ENCODE measurements around the gene TMEM254. TPM values are rescaled to one million over a fixed set of nuclear protein-coding genes. Genes with fewer than 3 reads are reported as not detected.

TMEM254 gene
- total and polyA plus RNA-seq, 2 of the 13 experiments (the other 11 are each of a cell fraction or from before 2014, with no cell fraction given) = 11.2 to 39.0 TPM

GRCh38 chr10:80122746-80123145, 44.3 kb downstream of the TMEM254 start:
- ChIA-PET CTCF (ENCODE audit: low intra/inter-chr PET ratio, low total read pairs) (no interaction called here), POLR2A (no interaction called here)
- Histone ChIP-seq H3K36me3 (replicated peaks in 1 of 2; ENCODE audit: control insufficient read depth in 1 of 2, insufficient read depth in 2 of 2, low read length in 2 of 2) (no peaks in the 10 kb centered on the region), H3K4me1 (ENCODE audit: insufficient read depth, low read length) (no peaks in the 10 kb centered on the region), H3K79me2 (ENCODE audit: insufficient read depth, low read length) (no peaks in the 10 kb centered on the region), H3K27me3 (ENCODE audit: control insufficient read depth in 1 of 2, insufficient read depth in 2 of 2, low read length in 2 of 2) (no peaks in the 10 kb centered on the region), H3K4me3 (replicated peaks in 1 of 3; ENCODE audit: insufficient read depth in 1 of 3, low read depth in 2 of 3, low read length in 3 of 3) (no peak overlapping the region), H3K9me3 (ENCODE audit: low read length) (no peaks in the 10 kb centered on the region), H3K4me2 (ENCODE audit: low read depth, low read length) (no peak overlapping the region), H3K9ac (ENCODE audit: insufficient read depth, low read depth, low read length) (no peak overlapping the region), H4K20me1 (ENCODE audit: insufficient read depth, low read length) (no peaks in the 10 kb centered on the region), H2AFZ (ENCODE audit: low read length) (no peak overlapping the region), H3K27ac (ENCODE audit: extremely low read length, insufficient read depth, low read length) (no peak overlapping the region)
- DNase-seq (ENCODE audit: low spot score) = no peak
- WGBS (ENCODE audit: low lambda C conversion rate) = 0% methylated on average over 2 of the region's 2 CpGs
- BruUV-seq (replicated peaks) = no TSS peak
- intact Hi-C loops (cut with micrococcal nuclease; ENCODE audit: unreplicated experiment) (no loop called here), in situ Hi-C loops (cut with HindIII; ENCODE audit: extremely low pct_ligation_motif_present, low pct_unique_long_range_greater_than_20kb) (no loop called here)
- no peak for ATAC-seq
- no peak for FAIRE-seq
- TF ChIP-seq ZNF878 (CRISPR knock-in tag; IDR thresholded peaks at IDR 0.05) = no peak
- no peak for TF ChIP-seq HDAC2 (CRISPR knock-in tag; IDR thresholded peaks at IDR 0.05)
- no peak for TF ChIP-seq FOXO1 (CRISPR knock-in tag; IDR thresholded peaks at IDR 0.05)
- TF ChIP-seq SOX6 (IDR thresholded peaks at IDR 0.05) = no peak
- TF ChIP-seq SOX6 (CRISPR knock-in tag; IDR thresholded peaks at IDR 0.05) = no peak
- TF ChIP-seq ZNF136 (CRISPR knock-in tag; IDR thresholded peaks at IDR 0.05; ENCODE audit: low read depth) = no peak
- TF ChIP-seq TMF1 (CRISPR knock-in tag; IDR thresholded peaks at IDR 0.05; ENCODE audit: low read depth) = no peak
- no peak for TF ChIP-seq ZNF780A (CRISPR knock-in tag; IDR thresholded peaks at IDR 0.05)
- TF ChIP-seq TOE1 (CRISPR knock-in tag; IDR thresholded peaks at IDR 0.05) = no peak
- no peak for TF ChIP-seq SRSF4 (IDR thresholded peaks at IDR 0.05; ENCODE audit: low read depth, low read length, poor library complexity, severe bottlenecking)

- no peak for TF ChIP-seq RFXAP (CRISPR knock-in tag; IDR thresholded peaks at IDR 0.05; ENCODE audit: borderline replicate concordance)
- TF ChIP-seq ZNF564 (CRISPR knock-in tag; IDR thresholded peaks at IDR 0.05) = no peak
- WGBS (ENCODE audit: low lambda C conversion rate) = 10% methylated on average over 4 of the region's 4 CpGs
- in situ Hi-C loops (cut with HindIII; ENCODE audit: extremely low pct_ligation_motif_present, low pct_unique_long_range_greater_than_20kb) (no loop called here), intact Hi-C loops (cut with micrococcal nuclease; ENCODE audit: unreplicated experiment) (no loop called here)
- ChIA-PET POLR2A (no interaction called here), CTCF (ENCODE audit: low intra/inter-chr PET ratio, low total read pairs) (no interaction called here)
- BruUV-seq (replicated peaks) = no TSS peak
- no peak overlapping the region for H2AFZ ChIP-seq (ENCODE audit: low read length)
- no peaks in the 10 kb centered on the region for H3K4me1 ChIP-seq (ENCODE audit: insufficient read depth, low read length)
- no peak overlapping the region for H3K27ac ChIP-seq (ENCODE audit: extremely low read length, insufficient read depth, low read length)
- no peak overlapping the region for H3K4me2 ChIP-seq (ENCODE audit: low read depth, low read length)
- H3K4me3 ChIP-seq (replicated peaks in 1 of 3; ENCODE audit: insufficient read depth in 1 of 3, low read depth in 2 of 3, low read length in 3 of 3) = no peak overlapping the region
- no peaks in the 10 kb centered on the region for H3K9me3 ChIP-seq (ENCODE audit: low read length)
- no peaks in the 10 kb centered on the region for H3K36me3 ChIP-seq (replicated peaks in 1 of 2; ENCODE audit: control insufficient read depth in 1 of 2, insufficient read depth in 2 of 2, low read length in 2 of 2)
- peaks cover 1 to 5% of the 10 kb centered on the region in 2 experiments; a peak in 3 of 5 replicates for H3K27me3 ChIP-seq (ENCODE audit: control insufficient read depth in 1 of 2, insufficient read depth in 2 of 2, low read length in 2 of 2)
- no peak for FAIRE-seq
- peak; percentile 62 for ATAC-seq
- H4K20me1 ChIP-seq (ENCODE audit: insufficient read depth, low read length) = no peaks in the 10 kb centered on the region
- DNase-seq (ENCODE audit: low spot score) = no peak
- no peaks in the 10 kb centered on the region for H3K79me2 ChIP-seq (ENCODE audit: insufficient read depth, low read length)
- H3K9ac ChIP-seq (ENCODE audit: insufficient read depth, low read depth, low read length) = no peak overlapping the region
Observed at GRCh38 chr10:80126876-80127275, 48.4 kb downstream of the TMEM254 start.
